Measurements from ENCODE around the gene HSPE1. TPM values are rescaled to one million over a fixed set of nuclear protein-coding genes. Genes with fewer than 3 reads are reported as not detected.

Gene HSPE1
- total RNA-seq (2022; extraction: Qiagen RNA extraction), result 520 to 964 TPM (median 574 TPM) in 5 replicates

DNA sequence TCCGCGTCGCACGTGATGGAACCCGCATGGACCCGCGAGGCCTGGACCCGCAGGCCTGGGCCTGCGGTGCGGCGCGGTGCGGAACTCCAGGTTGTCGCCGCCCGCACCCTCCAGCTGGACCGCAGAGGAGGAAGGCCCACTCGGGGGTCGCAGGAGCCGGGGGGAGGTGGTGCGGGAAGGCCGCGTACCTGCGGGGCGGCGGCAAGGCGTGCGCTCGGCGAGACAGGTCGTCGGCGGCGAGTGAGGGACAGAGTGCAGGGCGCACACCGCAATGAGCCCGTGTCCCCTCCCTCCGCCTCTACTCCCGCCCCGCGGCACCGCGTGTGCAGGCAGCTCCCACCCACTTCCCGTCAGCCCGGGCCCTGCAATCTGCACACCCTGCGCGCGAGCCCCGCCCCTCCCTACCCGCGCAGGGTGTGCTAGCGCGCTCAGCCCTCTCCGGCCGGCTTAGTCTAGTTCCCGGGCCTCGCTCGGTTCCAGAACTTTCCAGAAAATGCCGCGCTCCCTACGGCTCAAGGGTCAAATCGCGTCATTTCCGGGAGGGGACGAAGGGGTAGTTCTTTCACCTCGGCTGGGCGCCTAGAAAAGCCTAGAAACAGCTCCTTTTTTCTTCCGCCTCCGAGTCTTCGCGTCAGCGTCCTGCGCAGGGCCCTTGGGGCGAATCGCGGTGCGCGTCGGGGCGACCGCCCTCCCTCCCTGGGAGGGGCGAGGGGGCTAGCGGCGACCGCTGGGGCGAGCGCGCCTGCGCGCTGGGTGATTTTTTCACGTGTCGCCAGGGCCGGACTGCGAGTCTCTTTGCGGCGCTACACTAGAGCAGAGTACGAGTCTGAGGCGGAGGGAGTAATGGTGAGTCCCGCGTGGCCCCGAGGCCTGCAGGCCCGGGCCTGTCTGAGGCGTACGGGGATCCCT, at the start of gene HSPE1, which contains the start of gene HSPD1:
HSPE1 (plus strand) TSS at position 786 of the 909 bp plus-strand sequence; CDS start at position 844, 58 bp downstream.
HSPD1 (minus strand) TSS at position 247 of the 909 bp plus-strand sequence. CDS start 992 bp downstream, outside the sequence.

DNA sequence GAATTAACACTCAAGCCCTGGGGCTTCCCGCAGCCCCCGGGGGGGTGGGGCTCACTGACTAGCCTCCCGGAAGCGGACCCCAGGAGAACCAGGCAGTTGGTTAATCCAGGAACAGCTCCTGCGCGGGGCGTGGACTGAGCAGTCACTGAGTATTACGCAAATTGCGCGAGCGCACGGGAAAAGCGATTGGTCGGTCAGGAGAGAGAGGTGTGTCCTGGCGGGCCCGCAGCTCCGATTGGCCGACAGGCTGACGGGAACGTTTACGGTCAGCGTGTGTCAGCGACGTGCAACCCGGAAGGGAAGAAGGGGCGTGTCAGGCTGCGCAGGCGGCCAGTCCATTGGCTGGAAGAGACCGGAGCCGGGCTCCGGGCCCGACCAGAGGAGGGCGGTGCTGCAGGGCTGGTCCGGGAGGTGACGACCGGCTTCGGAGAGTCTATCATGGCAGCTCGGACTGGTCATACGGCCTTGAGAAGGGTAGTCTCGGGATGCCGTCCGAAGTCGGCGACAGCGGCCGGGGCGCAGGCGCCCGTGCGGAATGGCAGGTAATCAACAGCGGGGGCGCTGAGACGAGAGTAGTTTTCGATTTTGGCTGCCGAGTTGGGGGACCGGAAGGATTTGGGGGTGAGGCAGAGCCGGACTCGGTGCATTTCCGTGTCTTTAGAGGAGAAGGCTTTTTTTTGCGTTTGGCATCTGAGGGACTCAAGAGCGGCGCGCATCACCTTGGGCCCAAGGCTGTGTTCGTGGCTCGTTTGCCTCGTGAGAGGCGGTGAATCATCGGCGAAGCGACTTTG, 46.9 kb upstream of the HSPE1 start, which contains the start of gene COQ10B:
COQ10B (plus strand) TSS at position 430 of the 791 bp plus-strand sequence; CDS start at position 439, 9 bp downstream.

DNA sequence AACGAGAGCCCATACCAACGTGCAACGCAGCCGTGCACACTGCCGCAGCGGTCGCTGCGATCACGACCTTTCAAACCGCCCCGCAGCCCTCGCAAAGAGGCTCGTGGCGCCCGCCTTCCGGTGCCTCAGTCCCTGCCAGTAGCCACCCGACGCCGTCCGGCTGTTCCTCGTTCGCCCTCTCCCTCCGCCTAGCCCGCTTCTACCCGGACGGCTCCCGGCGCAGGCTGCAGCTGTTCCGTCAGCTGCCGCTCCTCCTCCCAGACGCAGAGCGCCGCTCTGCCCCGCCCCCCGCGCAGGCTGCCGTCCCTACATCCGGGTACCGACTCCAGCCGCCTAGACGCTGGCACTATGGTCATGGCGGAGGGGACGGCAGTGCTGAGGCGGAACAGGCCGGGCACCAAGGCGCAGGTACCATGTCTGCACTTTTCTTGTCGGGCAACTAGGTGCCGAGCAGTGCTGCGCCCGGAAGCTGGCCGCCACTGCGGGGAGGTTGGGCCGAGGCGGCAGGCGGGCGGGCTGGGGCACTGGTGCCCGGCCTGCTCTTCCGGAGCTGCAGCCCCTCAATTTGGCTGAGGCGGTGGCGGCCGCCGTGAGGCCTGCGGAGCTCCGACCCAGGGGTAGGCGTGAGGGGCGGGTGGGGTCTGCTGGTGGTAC, 15.7 kb downstream of the HSPE1 start, which contains the start of gene MOB4:
MOB4 (plus strand) TSS at position 328 of the 654 bp plus-strand sequence; CDS start at position 349, 21 bp downstream.

Other genes starting within 250 kb of the HSPE1 start
- 1.7 to 4.9 TPM (median 2.7 TPM) in 5 replicates for gene ANKRD44, start 189.6 kb upstream of the HSPE1 start, total RNA-seq (2022; extraction: Qiagen RNA extraction)
- 130 to 151 TPM (median 131 TPM) in 5 replicates for gene SF3B1, start 65.4 kb upstream of the HSPE1 start, total RNA-seq (2022; extraction: Qiagen RNA extraction)
- gene COQ10B, start 46.8 kb upstream of the HSPE1 start, total RNA-seq (2022; extraction: Qiagen RNA extraction), result 15.8 to 18.8 TPM (median 17.3 TPM) in 5 replicates
- gene HSPD1, start 539 bp upstream of the HSPE1 start, total RNA-seq (2022; extraction: Qiagen RNA extraction), result 580 to 664 TPM (median 637 TPM) in 5 replicates
- 23.7 to 32.3 TPM (median 28.2 TPM) in 5 replicates for gene MOB4, start 15.7 kb downstream of the HSPE1 start, total RNA-seq (2022; extraction: Qiagen RNA extraction)
- gene RFTN2, start 175.2 kb downstream of the HSPE1 start, total RNA-seq (2022; extraction: Qiagen RNA extraction), result 0.01 to 0.08 TPM in 2 of 5 replicates, not detected in the others
- gene MARS2, start 205.0 kb downstream of the HSPE1 start, total RNA-seq (2022; extraction: Qiagen RNA extraction), result 10.4 to 12.3 TPM (median 11.7 TPM) in 5 replicates